Lower leg skin (tissue), 4 donors: Measurements from ENCODE around the gene ETV4. TPM values are rescaled to one million over a fixed set of nuclear protein-coding genes. Genes with fewer than 3 reads are reported as not detected.

ENCODE experiments used
- DNase-seq, 2 donors: peaks; one replicate each; pipeline ENCODE4 v3.0.0-alpha.2; 2019; ENCODE audit warnings: low spot score in 2 of 2
- H3K4me3 ChIP-seq: fragments of 200-600 bp; sonication (generic); 2 replicates; pipeline ENCODE4 v1.5.1; 2017; ENCODE audit warnings: mild to moderate bottlenecking, low read depth; ENCODE audit not compliant: poor library complexity, severe bottlenecking
- CTCF ChIP-seq, 3 donors: fragments of 450-650 bp; IDR thresholded peaks; one replicate each; pipeline ENCODE4 v1.5.1; 2016; ENCODE audit warnings: antibody characterized with exemption in 3 of 3, mild to moderate bottlenecking in 3 of 3, moderate library complexity in 2 of 3
- POLR2A ChIP-seq, 2 donors: fragments of 450-650 bp; IDR thresholded peaks; one replicate each; pipeline ENCODE4 v1.6.1; 2016 to 2017; ENCODE audit warnings: antibody characterized with exemption in 2 of 2, mild to moderate bottlenecking in 1 of 2, moderate library complexity in 1 of 2
- WGBS, 2 donors: methylation state at CpG; one replicate each; pipeline ENCODE4 v1.1.5; 2018; 5-methylcytosine and 5-hydroxymethylcytosine counted together
- intact Hi-C: fragments of 100-400 bp; cut with DNase I; formaldehyde crosslinking; loops from one replicate; pipeline ENCODE4 v1.15.0; 2023; ENCODE audit warnings: low total_unique reads
- total RNA-seq, 4 donors: library from RNA; depleted of rRNA; stranded (reverse); fragments of >200 nt; gene quantifications; one replicate each; pipeline ENCODE4 v1.1.0, GENCODE V29; 2016

The ETV4 gene
- total RNA-seq, 4 donors from 2014 or later: 3.7 to 8.8 (median 6.5) TPM

GRCh38 chr17:43574896-43575525 is 28.9 kb upstream of the ETV4 start:
- TF ChIP-seq POLR2A (IDR thresholded peaks at IDR 0.05): no peak
- TF ChIP-seq CTCF (IDR thresholded peaks at IDR 0.05): no peak
- 59 to 60% methylated on average over 5 of the region's 5 CpGs for WGBS, 2 donors
- DNase-seq: no peak
- H3K4me3 ChIP-seq: no peak overlapping the region
- intact Hi-C loops: loop anchor here (2.0 to 10.0 kb wide), 2 partner anchors 102 to 180 kb away; partner anchors contain the start of gene SOST

- H3K4me3 ChIP-seq: no peak overlapping the region
- 85 to 90% methylated on average over 13 of the region's 13 CpGs for WGBS, 2 donors
- DNase-seq: no peak
- TF ChIP-seq CTCF (IDR thresholded peaks at IDR 0.05) (no peak), POLR2A (IDR thresholded peaks at IDR 0.05) (no peak)
- intact Hi-C loops: loop anchor here (2.0 to 10.0 kb wide), 2 partner anchors 102 to 180 kb away; partner anchors contain the start of gene SOST
Measured at GRCh38 chr17:43574348-43574747, 28.2 kb upstream of the ETV4 start.

GRCh38 chr17:43573579-43574321 is 27.6 kb upstream of the ETV4 start:
- H3K4me3 ChIP-seq: no peak overlapping the region
- no peak for DNase-seq
- 58 to 66% methylated on average over 7 of the region's 7 CpGs for WGBS, 2 donors
- intact Hi-C loops: loop anchor here (2.0 to 10.0 kb wide), 2 partner anchors 103 to 181 kb away; partner anchors contain the start of gene SOST
- TF ChIP-seq POLR2A (IDR thresholded peaks at IDR 0.05): no peak
- no peak for TF ChIP-seq CTCF (IDR thresholded peaks at IDR 0.05)

- H3K4me3 ChIP-seq: no peak overlapping the region
- DNase-seq: no peak
- no peak for TF ChIP-seq POLR2A (IDR thresholded peaks at IDR 0.05)
- no peak for TF ChIP-seq CTCF (IDR thresholded peaks at IDR 0.05)
- intact Hi-C loops: loop anchor here (10.0 kb wide), 1 partner anchor 182 kb away; the partner anchor contains the start of gene SOST
- WGBS, 2 donors: 78 to 81% methylated on average over 5 of the region's 5 CpGs
Measured at GRCh38 chr17:43572368-43572980, 26.3 kb upstream of the ETV4 start.

- no peak overlapping the region for H3K4me3 ChIP-seq
- 84 to 88% methylated on average over 3 of the region's 3 CpGs for WGBS, 2 donors
- no peak for TF ChIP-seq POLR2A (IDR thresholded peaks at IDR 0.05)
- TF ChIP-seq CTCF (IDR thresholded peaks at IDR 0.05): no peak
- no peak for DNase-seq
- intact Hi-C loops: loop anchor here (10.0 kb wide), 1 partner anchor 184 kb away; the partner anchor contains the start of gene SOST
Measured at GRCh38 chr17:43570518-43570928, 24.4 kb upstream of the ETV4 start.
